HG03558 (cell line): ENCODE results near the gene CCDC63.
"Not testable (repeated sequence)": the region's sequence is repeated elsewhere in the genome, so short reads cannot be mapped to it uniquely, and the experiment has no call there.

Experiments used
- ATAC-seq: cut with Tn5 transposase; IDR thresholded peaks from one replicate; pipeline ENCODE4 v1.9.1; 2021; ENCODE audit warnings: moderate number of reproducible peaks; ENCODE audit not compliant: unreplicated experiment; ENCODE audit errors: extremely low read depth

Gene CCDC63

DNA sequence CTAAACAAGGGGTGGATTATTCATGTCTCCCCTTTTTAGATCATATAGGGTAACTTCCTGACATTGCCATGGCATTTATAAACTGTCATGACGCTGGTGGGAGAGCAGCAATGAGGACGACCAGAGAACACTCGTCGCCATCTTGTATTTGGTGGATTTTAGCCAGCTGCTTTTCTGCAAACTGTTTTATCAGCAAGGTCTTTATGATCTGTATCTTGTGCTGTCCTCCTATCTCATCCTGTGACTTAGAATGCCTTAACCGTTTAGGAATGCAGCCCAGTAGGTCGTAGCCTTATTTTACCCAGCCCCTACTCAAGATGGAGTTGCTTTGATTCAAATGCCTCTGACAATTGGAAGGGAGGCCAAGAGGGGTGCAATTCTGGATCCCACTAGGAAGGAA, 5.8 kb upstream of the CCDC63 start:
- ATAC-seq: no peak

DNA sequence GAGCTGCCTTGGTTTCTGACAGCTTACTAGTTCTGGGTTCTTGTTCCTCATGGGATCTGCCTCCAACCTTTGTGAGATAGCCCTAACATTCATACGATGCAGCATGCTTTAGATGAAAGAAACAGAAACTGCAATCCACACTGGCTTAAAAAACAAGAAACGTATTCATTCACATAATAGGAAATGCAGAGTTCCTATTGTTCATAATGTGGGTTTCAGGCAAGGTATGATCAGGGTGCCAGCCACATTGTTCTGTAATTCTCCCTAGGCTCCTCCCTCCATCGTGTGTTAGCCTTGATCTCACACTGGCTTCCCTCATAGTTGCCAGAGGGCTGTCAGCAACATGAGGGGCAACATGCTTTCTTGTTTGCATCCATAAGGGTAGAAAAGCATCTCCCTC, 2.7 kb upstream of the CCDC63 start:
- ATAC-seq: no peak

DNA sequence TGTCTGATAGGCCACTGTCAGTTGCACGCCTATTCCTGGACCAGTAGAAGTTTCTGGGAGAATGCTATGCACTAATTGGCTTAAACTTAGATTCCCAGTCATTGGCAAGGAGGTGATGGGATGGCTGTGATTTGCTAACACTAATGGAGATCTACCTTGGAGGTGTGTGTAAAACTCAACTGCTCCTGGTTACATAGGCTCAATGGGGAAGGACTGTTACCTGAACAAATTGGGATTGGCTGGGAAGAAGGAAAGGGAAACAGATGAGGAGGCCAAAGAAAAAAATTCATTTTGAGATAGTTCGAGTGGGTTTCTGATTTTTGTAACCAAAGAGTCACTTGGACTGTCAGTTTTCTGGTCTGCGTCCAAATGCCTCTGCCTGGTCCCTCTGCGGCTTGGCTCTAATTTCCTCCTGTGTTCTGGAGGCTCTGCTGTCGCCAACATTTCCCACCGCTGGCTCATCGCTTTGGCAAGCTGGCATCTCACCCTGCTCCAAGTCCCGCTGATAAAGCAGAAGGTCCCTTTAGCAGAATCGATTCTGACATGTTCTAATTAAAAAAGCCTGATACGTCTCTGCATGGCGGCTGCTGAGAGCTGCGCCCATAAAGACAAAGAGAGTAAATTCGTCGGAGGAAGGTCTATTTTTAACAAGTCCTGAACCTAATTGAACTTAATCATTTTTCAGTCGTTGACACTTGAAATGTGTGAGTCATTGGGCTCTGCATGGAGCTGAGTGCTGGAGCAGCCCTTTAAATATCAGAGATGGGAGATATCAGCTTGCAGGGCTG, 2.0 kb upstream of the CCDC63 start:
- no peak for ATAC-seq

DNA sequence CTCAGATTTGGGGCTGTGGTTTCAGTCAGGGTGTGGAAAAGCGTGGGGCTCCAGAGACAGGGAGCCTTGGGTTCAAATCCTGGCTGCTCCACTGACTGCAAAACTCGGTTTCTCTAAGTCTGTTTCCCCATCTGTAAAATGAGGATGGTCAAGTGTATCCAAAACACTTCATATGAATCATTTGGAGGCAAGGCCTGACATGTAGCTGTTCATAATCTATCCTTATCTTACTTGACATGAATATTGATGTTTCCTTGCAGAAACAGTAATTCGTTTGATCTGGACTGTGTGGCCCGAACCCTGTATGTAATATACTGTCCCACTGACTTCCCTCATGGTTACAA, 1.5 kb upstream of the CCDC63 start:
- ATAC-seq: no peak

DNA sequence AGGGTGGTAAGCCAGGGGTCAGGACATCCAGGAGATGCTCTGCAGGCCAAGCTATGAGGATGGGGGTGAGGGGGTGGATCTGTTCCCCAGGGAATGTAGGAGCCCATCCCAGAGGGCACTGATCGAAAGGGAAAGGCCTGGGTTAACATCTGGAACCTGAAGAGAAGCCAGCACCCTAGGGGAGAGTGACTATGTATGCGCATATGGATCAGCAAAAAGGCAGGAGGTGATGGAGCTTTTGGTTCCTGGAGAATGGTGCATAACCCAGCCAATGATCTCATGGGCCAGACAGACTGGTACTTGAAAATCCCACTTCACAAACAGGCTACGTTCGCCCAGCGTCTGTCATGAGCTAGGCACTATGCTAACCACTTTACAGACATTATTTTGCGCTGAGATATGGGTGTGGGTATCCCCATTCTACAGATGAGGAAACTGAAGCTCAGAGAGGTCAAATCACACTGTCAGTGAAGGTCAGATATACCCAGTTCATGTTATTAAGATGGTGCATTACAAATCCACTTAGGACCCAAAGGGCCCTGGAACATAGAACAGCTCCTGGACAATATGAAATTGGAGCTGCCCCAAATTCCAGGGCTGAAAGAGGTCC, 1.6 kb downstream of the CCDC63 start:
- no peak for ATAC-seq

DNA sequence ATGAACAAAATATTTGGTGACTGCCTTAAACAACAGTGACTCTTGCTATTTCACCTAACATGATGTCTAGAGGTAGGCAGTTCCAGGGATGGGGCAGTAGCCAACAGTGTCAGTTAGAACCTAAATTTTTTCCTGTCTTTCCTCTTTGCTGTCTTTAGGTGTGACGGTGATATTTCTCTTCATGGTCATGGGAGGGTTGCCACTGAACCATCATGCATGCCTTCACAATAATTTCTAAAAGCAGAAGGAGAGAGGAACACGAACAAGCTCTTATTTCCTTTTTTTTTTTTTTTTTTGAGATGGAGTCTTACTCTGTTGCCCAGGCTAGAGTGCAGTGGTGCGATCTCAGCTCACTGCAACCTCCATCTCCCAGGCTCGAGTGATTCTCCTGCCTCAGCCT, 2.4 kb downstream of the CCDC63 start:
- no peak for ATAC-seq

DNA sequence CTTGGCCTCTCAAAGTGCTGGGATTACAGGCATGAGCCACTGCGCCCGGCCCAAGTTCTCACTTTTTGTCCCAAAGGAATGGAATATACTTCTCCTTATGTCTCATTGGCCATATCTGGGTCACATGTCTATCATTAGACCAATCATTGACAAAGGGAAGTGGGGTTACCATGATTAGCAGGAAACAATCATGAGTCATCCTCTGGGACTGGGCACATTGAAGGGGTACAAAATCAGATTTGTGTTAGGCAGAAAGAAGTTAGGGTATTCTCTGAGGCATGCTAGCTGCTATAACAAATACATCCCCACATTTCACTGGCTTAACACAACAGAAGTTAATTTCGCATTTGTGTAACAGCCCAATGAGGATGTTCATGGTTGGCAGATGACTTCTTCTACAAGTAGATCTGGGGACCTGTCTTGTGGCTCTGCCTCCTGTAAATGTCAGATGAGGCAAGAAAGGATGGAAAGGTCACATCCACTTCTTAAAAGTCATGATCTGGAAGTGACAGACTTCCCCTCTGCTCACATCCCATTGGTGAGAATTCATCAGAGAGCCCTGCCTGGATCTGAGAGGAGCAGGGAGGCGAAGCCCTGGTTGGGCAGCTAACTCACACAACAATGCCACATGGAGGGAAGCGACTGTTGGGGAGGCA, 3.1 kb downstream of the CCDC63 start:
- ATAC-seq: no peak

DNA sequence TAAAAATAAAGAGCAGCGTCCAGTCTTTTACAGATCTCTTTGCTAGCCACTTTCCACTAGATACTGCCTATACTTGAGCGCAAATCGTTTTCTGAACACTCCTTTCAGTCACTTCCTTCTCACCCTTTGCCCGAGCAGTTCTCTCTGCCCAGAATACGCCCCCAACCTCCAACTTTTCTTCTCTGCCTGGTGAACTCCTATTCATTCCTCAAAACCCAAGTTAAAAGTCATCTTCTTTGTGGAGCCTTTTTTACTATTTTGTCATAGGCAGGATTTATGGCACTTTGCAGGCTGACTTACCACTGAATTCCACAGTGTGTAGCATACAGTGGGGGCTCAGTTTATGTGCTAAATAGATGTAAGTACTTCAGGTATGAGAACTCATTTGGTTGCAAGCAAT, 4.0 kb downstream of the CCDC63 start:
- no peak for ATAC-seq

DNA sequence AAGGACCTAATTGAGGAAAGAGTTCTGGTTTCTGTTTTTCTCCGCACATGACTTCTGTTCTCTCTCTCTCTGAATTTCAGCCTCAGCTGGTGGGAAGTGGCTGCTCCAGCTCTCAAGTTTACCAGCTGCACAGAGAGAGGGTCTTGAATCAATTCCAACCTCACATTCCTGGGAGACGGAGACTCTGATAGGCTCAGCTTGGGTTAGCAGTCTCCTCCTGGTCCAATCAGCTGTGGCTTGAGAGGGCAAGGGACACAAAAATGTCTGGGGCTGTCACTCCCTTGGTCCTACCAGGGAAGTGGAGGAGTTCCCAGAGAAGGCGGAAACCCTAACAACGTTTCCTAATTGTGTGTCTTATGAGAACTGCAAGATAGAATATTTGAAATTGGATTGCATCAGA, 7.0 kb downstream of the CCDC63 start:
- no peak for ATAC-seq

DNA sequence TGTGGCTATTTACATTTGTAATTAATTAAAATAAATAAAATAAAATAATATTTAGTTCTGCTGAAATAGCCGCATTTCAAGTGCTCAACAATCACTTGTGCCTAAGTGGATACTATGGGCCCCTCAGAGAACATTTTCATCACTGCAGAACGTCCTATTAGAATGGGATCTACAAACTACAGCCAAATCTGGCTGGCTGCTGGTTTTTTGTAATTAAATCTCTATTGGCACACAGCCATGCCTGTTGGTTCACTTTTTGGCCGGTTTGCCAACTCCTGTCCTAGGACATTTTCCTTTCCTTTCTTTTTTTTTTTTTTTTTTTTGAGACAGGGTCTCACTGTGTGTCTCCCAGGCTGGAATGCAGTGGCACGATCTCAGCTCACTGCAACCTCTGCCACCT, 9.8 kb downstream of the CCDC63 start:
- ATAC-seq: no peak

DNA sequence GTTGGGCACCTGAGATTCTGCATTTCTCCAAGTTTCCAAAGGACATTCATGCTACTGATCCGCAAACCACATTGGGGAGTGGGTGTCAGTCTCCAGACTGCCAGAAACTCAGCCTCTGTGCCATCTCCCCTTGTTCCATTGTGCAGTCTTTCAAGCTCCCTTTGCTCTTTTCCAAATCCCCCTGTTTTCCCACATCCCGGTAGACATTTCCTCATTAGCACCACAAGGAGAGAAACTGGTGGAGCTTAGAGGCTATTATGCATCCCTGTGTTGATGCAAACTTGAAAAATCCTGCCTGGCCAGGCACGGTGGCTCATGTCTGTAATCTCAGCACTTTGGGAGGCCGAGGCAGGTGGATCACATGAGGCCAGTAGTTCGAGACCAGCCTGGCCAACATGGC, 10.7 kb downstream of the CCDC63 start:
- ATAC-seq: no peak

DNA sequence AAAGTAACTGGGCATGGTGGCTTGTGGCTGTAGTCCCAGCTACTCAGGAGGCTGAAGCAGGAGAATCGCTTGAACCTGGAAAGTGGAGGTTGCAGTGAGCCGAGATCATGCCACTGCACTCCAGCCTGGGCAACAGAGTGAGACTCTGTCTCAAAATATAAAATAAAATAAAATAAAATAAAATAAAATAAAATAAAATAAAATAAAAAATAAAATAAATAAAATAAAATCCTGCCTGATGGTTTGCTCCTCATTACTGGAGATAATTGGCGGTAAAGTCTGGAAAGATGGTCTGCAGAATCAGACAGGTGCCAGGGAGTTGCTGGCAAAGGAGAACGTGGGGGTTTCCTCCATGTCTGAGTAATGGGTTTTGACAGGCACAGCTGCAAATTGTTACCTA, 11.2 kb downstream of the CCDC63 start:
- ATAC-seq: not testable (repeated sequence)

DNA sequence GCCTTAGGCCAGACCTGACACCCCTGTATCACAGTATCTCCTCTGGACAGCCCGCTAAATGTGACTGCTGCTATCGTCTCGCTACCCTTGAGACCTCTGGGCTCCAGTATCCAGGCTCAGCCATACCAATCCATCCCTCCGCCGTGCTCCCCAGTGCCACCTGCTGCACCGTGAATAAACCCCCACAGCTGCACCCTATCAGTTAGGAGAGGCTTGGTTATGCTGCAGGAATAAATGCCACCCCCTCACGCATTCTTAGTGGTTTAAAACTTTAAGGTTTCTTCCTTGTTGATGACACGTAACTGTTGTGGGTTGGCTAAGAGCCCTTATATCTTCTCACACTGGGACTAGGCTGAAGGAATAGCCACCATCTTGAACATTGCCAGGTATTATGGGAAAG, 12.1 kb downstream of the CCDC63 start:
- no peak for ATAC-seq

DNA sequence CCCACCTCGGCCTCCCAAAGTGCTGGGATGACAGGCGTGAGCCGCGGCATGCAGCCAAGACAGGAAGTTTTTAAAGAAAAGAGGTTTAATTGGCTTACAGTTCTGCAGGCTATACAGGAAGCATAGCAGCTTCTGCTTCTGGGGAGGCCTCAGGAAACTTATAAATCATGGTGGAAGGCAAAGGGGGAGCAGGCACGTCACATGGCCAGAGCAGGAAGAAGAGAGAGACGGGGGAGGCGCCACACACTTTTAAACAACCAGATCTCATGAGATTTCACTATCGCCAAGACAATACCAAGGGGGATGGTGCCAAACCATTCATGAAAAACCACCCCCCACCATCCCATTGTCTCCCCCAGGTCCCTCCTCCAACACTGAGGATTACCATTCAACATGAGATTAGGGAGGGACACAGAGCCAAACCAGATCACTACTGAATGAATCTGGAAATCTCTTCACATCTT, 14.1 kb downstream of the CCDC63 start:
- no peak for ATAC-seq

DNA sequence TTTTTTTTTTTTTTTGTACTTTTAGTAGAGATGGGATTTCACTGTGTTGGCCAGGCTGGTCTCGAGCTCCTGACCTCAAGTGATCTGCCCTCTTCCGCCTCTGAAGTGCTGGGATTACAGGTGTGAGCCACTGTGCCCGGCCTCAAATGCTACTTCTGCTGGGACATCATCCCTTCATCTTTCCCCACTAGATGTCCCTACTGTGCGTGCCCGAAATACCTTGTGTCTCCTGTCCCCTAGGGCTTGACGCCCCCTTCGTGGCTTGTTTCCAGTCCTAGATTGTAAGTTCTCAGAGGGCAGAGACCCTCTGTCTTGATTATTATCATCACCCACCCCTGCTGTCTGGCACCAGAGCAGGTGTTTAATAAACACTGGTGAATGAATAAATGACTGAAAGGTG, 14.9 kb downstream of the CCDC63 start:
- ATAC-seq: no peak

DNA sequence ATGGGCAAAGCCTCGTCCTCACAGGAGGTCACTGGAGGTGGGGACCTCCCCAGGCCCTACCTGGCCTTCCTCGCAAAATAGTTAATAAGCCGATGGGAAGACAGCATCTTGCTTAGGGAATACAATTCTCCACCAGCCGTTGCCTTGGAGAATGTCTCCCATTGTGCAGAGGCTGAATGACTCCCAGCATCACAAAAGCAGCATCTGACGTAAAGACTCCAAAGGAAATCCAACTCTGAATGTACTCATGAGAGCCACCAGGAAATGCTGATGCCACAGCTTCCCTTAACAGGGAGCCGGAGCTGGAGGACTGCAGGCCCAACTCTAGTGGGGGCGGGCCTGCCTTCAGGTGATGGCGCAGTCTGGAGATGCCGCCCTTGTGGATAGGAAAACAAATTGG, 15.5 kb downstream of the CCDC63 start:
- ATAC-seq: no peak

DNA sequence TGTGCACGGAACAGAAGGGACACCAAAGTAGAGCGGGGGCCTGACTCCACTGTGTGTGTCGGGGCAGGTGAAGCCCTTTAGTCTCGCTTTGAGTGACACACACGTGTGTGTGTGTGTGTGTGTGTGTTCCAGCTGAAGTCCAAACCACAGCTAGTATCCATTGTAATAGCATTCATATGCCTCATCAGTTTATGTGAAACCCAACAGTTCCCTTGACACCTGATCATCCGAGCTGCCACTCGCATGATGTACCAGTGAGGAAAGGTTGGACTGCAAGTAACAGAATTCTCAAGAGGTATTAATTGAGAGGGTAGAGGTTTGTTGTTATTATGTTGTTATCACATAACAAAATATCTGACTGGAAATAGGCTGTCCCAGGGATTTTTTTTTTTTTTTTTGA, 16.4 kb downstream of the CCDC63 start:
- no peak for ATAC-seq

DNA sequence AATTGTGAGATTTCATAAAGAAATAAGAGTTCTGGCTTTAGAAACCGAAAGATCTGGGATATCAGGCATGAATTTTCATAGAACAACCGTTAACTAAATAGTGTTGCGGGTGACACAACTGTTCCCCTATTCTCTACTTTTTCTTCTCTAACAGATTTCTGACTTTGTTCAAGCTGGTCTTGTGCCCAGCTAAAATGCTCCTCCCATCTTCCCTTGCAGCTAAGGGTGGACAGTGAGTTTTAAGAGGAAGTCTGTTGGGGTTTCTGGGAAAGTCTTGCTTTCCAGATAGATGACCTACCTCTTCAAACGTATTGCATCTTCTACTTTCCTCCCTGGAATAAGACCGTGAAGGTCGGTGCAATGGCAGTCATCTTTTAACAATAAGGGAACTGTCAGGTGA, 18.7 kb downstream of the CCDC63 start:
- no peak for ATAC-seq

DNA sequence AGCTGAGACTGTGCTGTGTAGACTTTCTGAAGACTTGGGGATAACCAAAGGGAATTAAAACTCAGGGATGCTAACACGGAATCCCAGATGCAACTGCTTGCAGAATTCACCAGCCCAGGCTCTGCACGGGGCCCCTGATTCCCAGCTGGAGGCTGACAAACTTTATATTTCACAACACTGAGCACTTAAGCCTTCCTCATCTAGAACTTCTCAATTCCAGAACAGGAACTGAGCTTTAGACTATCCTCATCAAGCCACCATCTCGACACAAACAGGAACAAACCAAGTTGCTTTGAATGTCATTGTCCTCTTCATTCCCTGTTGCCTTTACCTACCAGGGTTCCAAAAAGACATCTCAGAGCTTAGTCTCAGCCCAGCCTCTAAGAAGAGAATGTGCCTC, 22.2 kb downstream of the CCDC63 start:
- no peak for ATAC-seq

DNA sequence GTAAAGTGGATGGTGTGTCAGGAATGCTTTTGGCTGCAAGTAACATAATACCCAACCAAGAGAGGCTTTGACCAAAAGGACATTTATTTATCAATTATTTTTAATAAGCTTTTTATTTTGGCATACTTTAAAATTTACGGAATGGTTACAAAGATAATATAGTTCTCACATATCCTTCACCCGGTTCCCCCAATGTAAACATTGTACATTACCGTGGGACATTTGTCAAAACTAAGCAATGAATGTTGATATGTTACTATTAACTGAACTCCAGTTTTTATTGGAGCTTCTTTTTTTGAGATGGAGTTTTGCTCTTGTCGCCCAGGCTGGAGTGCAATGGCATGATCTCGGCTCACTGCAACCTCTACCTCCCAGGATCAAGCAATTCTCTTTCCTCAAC, 23.0 kb downstream of the CCDC63 start:
- ATAC-seq: no peak

DNA sequence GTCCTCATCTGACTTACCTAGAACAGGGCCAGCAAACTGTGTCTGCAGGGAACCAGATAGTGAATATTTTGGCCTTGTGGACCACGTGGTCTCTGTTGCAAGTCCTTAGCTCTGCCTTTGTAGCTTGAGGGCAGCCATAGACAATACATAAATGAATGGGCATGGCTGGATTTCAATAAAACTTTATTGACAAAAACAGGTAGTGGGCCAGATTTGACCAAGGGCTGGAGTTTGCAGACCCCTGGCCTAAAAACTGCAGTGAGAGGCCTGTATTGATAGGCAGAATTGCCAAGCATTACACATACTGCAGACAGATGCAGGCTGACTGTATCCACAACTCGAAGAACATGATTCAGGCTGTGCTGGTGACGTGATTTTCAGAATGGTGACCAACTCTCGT, 25.3 kb downstream of the CCDC63 start:
- no peak for ATAC-seq

DNA sequence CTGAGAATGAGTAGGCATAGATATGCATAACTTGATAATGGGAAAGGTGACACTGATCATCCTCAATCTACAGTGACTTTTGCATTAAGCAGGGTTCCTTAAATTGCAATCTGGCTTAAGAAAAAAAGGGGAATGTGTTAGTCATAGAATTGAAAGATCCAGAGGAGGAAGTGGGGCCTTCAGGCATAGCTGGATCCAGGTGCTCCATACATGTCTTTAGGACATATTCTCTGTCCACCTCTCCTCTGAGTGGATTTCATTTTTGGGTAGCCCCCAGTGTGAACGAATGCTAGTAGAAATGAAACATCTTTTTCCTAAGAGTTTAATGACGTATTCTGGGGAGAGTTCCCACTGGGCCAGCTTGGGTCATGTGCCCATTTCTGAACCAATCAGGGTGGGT, 27.6 kb downstream of the CCDC63 start:
- ATAC-seq: no peak
